ENCODE results near the gene CLMP. TPM values are rescaled to one million over a fixed set of nuclear protein-coding genes. Genes with fewer than 3 reads are reported as not detected.

CLMP gene
- total and polyA plus RNA-seq, 2 donors (not counting 1 experiment from before 2014, with no cell fraction given) = 0.01 TPM; not detected in 1

GRCh38 chr11:123181075-123181474, 14.0 kb downstream of the CLMP start:
- H3K4me1 Mint-ChIP-seq = no peaks in the 10 kb centered on the region
- DNase-seq (no peak), ATAC-seq (ENCODE audit: low read depth) (no peak)
- Histone ChIP-seq H3K27me3 (replicated peaks in 1 of 4; ENCODE audit: control extremely low read depth in 1 of 4, control insufficient read depth in 3 of 4, insufficient read depth in 4 of 4, low read length in 3 of 4) (peaks cover 0 to 5% (median 0%) of the 10 kb centered on the region in 4 experiments), H4K20me1 (ENCODE audit: control insufficient read depth, insufficient read depth, low read length, poor library complexity, severe bottlenecking) (no peaks in the 10 kb centered on the region), H3K9me3 (ENCODE audit: control extremely low read depth in 1 of 3, control insufficient read depth in 2 of 3, insufficient read depth in 1 of 3, low read length in 2 of 3) (no peaks in the 10 kb centered on the region), H3K27ac (ENCODE audit: low read length in 2 of 2) (no peak overlapping the region), H3K79me2 (ENCODE audit: control insufficient read depth, insufficient read depth, low read length) (no peaks in the 10 kb centered on the region), H3K4me2 (replicated peaks; ENCODE audit: low read depth, low read length, poor library complexity, severe bottlenecking) (no peak overlapping the region), H3K36me3 (replicated peaks in 1 of 2; ENCODE audit: control extremely low read depth in 1 of 2, control insufficient read depth in 1 of 2, extremely low read depth in 1 of 2, insufficient read depth in 2 of 2, low read length in 1 of 2) (no peaks in the 10 kb centered on the region), H3K9ac (ENCODE audit: low read length) (no peak overlapping the region), H3K4me1 (ENCODE audit: control insufficient read depth in 2 of 2, insufficient read depth in 2 of 2, low read length in 2 of 2) (no peaks in the 10 kb centered on the region), H3K4me3 (ENCODE audit: control extremely low read depth in 1 of 5, extremely low read depth in 1 of 5, insufficient read depth in 1 of 5, low read depth in 2 of 5, low read length in 4 of 5) (no peak overlapping the region), H2AFZ (ENCODE audit: insufficient read depth, low read depth, low read length, poor library complexity, severe bottlenecking) (no peak overlapping the region)
- peaks cover 50% of the 10 kb centered on the region for H3K27me3 Mint-ChIP-seq
- no peak overlapping the region for H3K4me3 Mint-ChIP-seq
- POLR2A ChIA-PET = no interaction called here
- H3K27ac Mint-ChIP-seq = no peak overlapping the region
- WGBS (ENCODE audit: insufficient coverage) = 91% methylated on average over 4 of the region's 4 CpGs
- intact Hi-C loops (cut with micrococcal nuclease) = no loop called here
- no peaks in the 10 kb centered on the region for H3K9me3 Mint-ChIP-seq (ENCODE audit: insufficient read depth)
- TF ChIP-seq CTCF (IDR thresholded peaks at IDR 0.05) = no peak
- TF ChIP-seq EZH2 (IDR thresholded peaks at IDR 0.05; ENCODE audit: borderline replicate concordance, insufficient read depth, low read depth, low read length, poor library complexity, severe bottlenecking) = no peak
- CTCF ChIA-PET = interaction anchor here (1.1 kb wide), 1 partner anchor 66 kb away, joined by 3 read pairs; no protein-coding TSS in a partner anchor

GRCh38 chr11:123180574-123180973, 14.5 kb downstream of the CLMP start:
- no peak overlapping the region for H3K27ac Mint-ChIP-seq
- H3K36me3 ChIP-seq (replicated peaks in 1 of 2; ENCODE audit: control extremely low read depth in 1 of 2, control insufficient read depth in 1 of 2, extremely low read depth in 1 of 2, insufficient read depth in 2 of 2, low read length in 1 of 2) = no peaks in the 10 kb centered on the region
- H3K4me2 ChIP-seq (replicated peaks; ENCODE audit: low read depth, low read length, poor library complexity, severe bottlenecking) = no peak overlapping the region
- H3K4me3 Mint-ChIP-seq = no peak overlapping the region
- H2AFZ ChIP-seq (ENCODE audit: insufficient read depth, low read depth, low read length, poor library complexity, severe bottlenecking) = no peak overlapping the region
- no peak for DNase-seq
- no peak for ATAC-seq (ENCODE audit: low read depth)
- no peaks in the 10 kb centered on the region for H3K4me1 ChIP-seq (ENCODE audit: control insufficient read depth in 2 of 2, insufficient read depth in 2 of 2, low read length in 2 of 2)
- H3K27me3 Mint-ChIP-seq = peaks cover 45% of the 10 kb centered on the region
- no peak for TF ChIP-seq EZH2 (IDR thresholded peaks at IDR 0.05; ENCODE audit: borderline replicate concordance, insufficient read depth, low read depth, low read length, poor library complexity, severe bottlenecking)
- no peak for TF ChIP-seq CTCF (IDR thresholded peaks at IDR 0.05)
- no peaks in the 10 kb centered on the region for H4K20me1 ChIP-seq (ENCODE audit: control insufficient read depth, insufficient read depth, low read length, poor library complexity, severe bottlenecking)
- WGBS (ENCODE audit: insufficient coverage) = 100% methylated on average over 2 of the region's 2 CpGs
- POLR2A ChIA-PET = no interaction called here
- intact Hi-C loops (cut with micrococcal nuclease) = no loop called here
- no peak overlapping the region for H3K27ac ChIP-seq (ENCODE audit: low read length in 2 of 2)
- H3K4me1 Mint-ChIP-seq = no peaks in the 10 kb centered on the region
- peaks cover 0 to 5% (median 0%) of the 10 kb centered on the region in 4 experiments for H3K27me3 ChIP-seq (replicated peaks in 1 of 4; ENCODE audit: control extremely low read depth in 1 of 4, control insufficient read depth in 3 of 4, insufficient read depth in 4 of 4, low read length in 3 of 4)
- no peak overlapping the region for H3K9ac ChIP-seq (ENCODE audit: low read length)
- CTCF ChIA-PET = interaction anchor here (1.1 kb wide), 1 partner anchor 66 kb away, joined by 3 read pairs; no protein-coding TSS in a partner anchor
- H3K9me3 ChIP-seq (ENCODE audit: control extremely low read depth in 1 of 3, control insufficient read depth in 2 of 3, insufficient read depth in 1 of 3, low read length in 2 of 3) = no peaks in the 10 kb centered on the region
- H3K4me3 ChIP-seq (ENCODE audit: control extremely low read depth in 1 of 5, extremely low read depth in 1 of 5, insufficient read depth in 1 of 5, low read depth in 2 of 5, low read length in 4 of 5) = no peak overlapping the region
- H3K79me2 ChIP-seq (ENCODE audit: control insufficient read depth, insufficient read depth, low read length) = no peaks in the 10 kb centered on the region
- no peaks in the 10 kb centered on the region for H3K9me3 Mint-ChIP-seq (ENCODE audit: insufficient read depth)

All from B cell (primary cell).